ENCODE data around the gene MLKL.

DNA sequence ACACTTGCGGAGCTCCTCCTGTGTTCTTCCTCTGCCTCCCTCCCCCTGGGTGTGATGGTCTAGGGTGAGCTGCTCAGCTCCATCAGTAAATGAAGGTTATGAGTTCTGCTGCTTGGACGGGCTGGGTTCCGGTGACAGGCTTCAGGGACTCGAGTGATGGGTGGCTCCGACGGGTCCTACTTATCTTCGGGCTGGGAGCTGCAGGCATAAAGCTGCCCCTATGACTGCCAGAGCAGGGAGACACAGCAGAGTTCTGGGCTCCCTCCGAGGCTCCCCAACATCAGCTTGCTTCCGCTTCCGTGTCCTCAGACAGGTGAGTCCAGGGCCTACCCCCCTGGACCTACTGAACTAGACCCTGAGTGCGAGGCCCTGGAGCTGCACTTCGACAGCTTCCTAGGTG, 11.3 kb upstream of the MLKL start:
- no peak for TF ChIP-seq POLR2A (IDR thresholded peaks at IDR 0.05)
- TF ChIP-seq, protein P1, sequence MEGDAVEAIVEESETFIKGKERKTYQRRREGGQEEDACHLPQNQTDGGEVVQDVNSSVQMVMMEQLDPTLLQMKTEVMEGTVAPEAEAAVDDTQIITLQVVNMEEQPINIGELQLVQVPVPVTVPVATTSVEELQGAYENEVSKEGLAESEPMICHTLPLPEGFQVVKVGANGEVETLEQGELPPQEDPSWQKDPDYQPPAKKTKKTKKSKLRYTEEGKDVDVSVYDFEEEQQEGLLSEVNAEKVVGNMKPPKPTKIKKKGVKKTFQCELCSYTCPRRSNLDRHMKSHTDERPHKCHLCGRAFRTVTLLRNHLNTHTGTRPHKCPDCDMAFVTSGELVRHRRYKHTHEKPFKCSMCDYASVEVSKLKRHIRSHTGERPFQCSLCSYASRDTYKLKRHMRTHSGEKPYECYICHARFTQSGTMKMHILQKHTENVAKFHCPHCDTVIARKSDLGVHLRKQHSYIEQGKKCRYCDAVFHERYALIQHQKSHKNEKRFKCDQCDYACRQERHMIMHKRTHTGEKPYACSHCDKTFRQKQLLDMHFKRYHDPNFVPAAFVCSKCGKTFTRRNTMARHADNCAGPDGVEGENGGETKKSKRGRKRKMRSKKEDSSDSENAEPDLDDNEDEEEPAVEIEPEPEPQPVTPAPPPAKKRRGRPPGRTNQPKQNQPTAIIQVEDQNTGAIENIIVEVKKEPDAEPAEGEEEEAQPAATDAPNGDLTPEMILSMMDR (IDR thresholded peaks at IDR 0.05), result no peak

Data from transverse colon (tissue), 3 donors.